SU-DHL-6 (cell line): ENCODE measurements around the gene LTBP1.

Source experiments
- H2AFZ ChIP-seq: fragments of 200-600 bp; sonication (generic); 2 replicates; pipeline ENCODE4 v1.6.1; 2014; ENCODE audit warnings: low read depth, mild to moderate bottlenecking, moderate library complexity, mixed read lengths, antibody characterized with exemption, low read length; ENCODE audit not compliant: severe bottlenecking
- H3F3A ChIP-seq: fragments of 200-600 bp; shearing (Covaris generic); 2 replicates; pipeline ENCODE4 v1.6.0; 2016; ENCODE audit warnings: antibody characterized with exemption, mild to moderate bottlenecking; ENCODE audit not compliant: insufficient read depth
- H3K27ac ChIP-seq: fragments of 200-600 bp; sonication (generic); 2 replicates; pipeline ENCODE4 v1.5.1; 2016; ENCODE audit warnings: low read depth, mild to moderate bottlenecking, low read length, moderate library complexity, mixed read lengths
- H3K27me3 ChIP-seq: fragments of 200-600 bp; sonication (generic), shearing (Covaris generic); 2 replicates; pipeline ENCODE4 v1.6.0; 2014; ENCODE audit warnings: mild to moderate bottlenecking, low read length
- H3K36me3 ChIP-seq: fragments of 200-600 bp; sonication (generic); 2 replicates; pipeline ENCODE4 v1.6.1; 2014; ENCODE audit warnings: mild to moderate bottlenecking, low read length, mixed read lengths
- H3K4me2 ChIP-seq: fragments of 300-600, 200-600 bp; shearing (Covaris generic), sonication (generic); 2 replicates; pipeline ENCODE4 v1.6.0; 2014; ENCODE audit warnings: low read length, low read depth, mild to moderate bottlenecking; ENCODE audit not compliant: poor library complexity, severe bottlenecking
- H3K4me3 ChIP-seq: fragments of 200-600 bp; sonication (generic); 2 replicates; pipeline ENCODE4 v1.5.1; 2014; ENCODE audit warnings: antibody characterized with exemption, low read length, mild to moderate bottlenecking, mixed read lengths; ENCODE audit not compliant: insufficient read depth, poor library complexity, severe bottlenecking
- H3K79me2 ChIP-seq: fragments of 200-600 bp; sonication (generic); 2 replicates; pipeline ENCODE4 v1.6.1; 2014; ENCODE audit warnings: mild to moderate bottlenecking, low read length, moderate library complexity; ENCODE audit not compliant: insufficient read depth
- H3K9ac ChIP-seq: fragments of 200-600 bp; sonication (generic); 2 replicates; pipeline ENCODE4 v1.7.0; 2014; ENCODE audit warnings: mild to moderate bottlenecking, low read length
- H3K9me2 ChIP-seq: fragments of 200-600 bp; sonication (generic); replicated peaks from 2 replicates; pipeline ENCODE4 v1.6.1; 2014; ENCODE audit warnings: low read length; ENCODE audit not compliant: insufficient read depth
- H3K9me3 ChIP-seq: fragments of 200-600 bp; sonication (generic); 2 replicates; pipeline ENCODE4 v1.6.1; 2014; ENCODE audit warnings: low read length, mixed read lengths; ENCODE audit not compliant: insufficient read depth
- H4K20me1 ChIP-seq: fragments of 200-600 bp; sonication (generic); 2 replicates; pipeline ENCODE4 v1.6.1; 2014; ENCODE audit warnings: low read depth, mild to moderate bottlenecking, antibody characterized with exemption, low read length, moderate library complexity, mixed read lengths
- EZH2phosphoT487 ChIP-seq: fragments of 200-600 bp; sonication (generic), shearing (Covaris generic); conservative IDR thresholded peaks from 2 replicates; pipeline ENCODE4 v1.6.1; 2018; ENCODE audit warnings: mild to moderate bottlenecking, antibody characterized with exemption, low read length, moderate library complexity, mixed read lengths
- TF ChIP-seq, protein P1 (sequence below): fragments of 200-600 bp; sonication (generic); IDR thresholded peaks from one replicate; pipeline ENCODE4 v1.5.1; 2017; ENCODE audit warnings: antibody characterized with exemption, mild to moderate bottlenecking, low read length, moderate library complexity; ENCODE audit not compliant: insufficient read depth, poor library complexity, severe bottlenecking

The LTBP1 gene

GRCh38 chr2:33015421-33016142, 68.8 kb downstream of the LTBP1 start:
- Histone ChIP-seq H3K4me2 (no peak overlapping the region), H3K9me3 (no peaks in the 10 kb centered on the region), H3K27ac (no peak overlapping the region), H3K4me3 (no peak overlapping the region), H4K20me1 (no peaks in the 10 kb centered on the region; the same call in 1 of the 2 replicates), H3K79me2 (peaks cover 90% of the 10 kb centered on the region), H3K27me3 (no peaks in the 10 kb centered on the region), H3K36me3 (0 out of 2 replicates have a peak, but pooled peaks cover 5% of the 10 kb centered on the region), H3K9me2 (no peaks in the 10 kb centered on the region), H3F3A (peaks cover 5% of the 10 kb centered on the region; the same call in 1 of the 2 replicates), H3K9ac (no peak overlapping the region), H2AFZ (no peak overlapping the region)
- TF ChIP-seq EZH2phosphoT487, result no peak
- TF ChIP-seq, protein P1, sequence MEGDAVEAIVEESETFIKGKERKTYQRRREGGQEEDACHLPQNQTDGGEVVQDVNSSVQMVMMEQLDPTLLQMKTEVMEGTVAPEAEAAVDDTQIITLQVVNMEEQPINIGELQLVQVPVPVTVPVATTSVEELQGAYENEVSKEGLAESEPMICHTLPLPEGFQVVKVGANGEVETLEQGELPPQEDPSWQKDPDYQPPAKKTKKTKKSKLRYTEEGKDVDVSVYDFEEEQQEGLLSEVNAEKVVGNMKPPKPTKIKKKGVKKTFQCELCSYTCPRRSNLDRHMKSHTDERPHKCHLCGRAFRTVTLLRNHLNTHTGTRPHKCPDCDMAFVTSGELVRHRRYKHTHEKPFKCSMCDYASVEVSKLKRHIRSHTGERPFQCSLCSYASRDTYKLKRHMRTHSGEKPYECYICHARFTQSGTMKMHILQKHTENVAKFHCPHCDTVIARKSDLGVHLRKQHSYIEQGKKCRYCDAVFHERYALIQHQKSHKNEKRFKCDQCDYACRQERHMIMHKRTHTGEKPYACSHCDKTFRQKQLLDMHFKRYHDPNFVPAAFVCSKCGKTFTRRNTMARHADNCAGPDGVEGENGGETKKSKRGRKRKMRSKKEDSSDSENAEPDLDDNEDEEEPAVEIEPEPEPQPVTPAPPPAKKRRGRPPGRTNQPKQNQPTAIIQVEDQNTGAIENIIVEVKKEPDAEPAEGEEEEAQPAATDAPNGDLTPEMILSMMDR, result no peak

- peaks cover 26% of the 10 kb centered on the region for H3K36me3 ChIP-seq
- no peak overlapping the region for H3K4me3 ChIP-seq
- no peak overlapping the region for H2AFZ ChIP-seq
- no peaks in the 10 kb centered on the region for H3K27me3 ChIP-seq
- no peak overlapping the region for H3K4me2 ChIP-seq
- H3K9me3 ChIP-seq, result no peaks in the 10 kb centered on the region
- no peaks in the 10 kb centered on the region; the same call in 1 of the 2 replicates for H3F3A ChIP-seq
- no peaks in the 10 kb centered on the region for H3K9me2 ChIP-seq
- peaks cover 75% of the 10 kb centered on the region for H3K79me2 ChIP-seq
- H3K9ac ChIP-seq, result no peak overlapping the region
- TF ChIP-seq, protein P1, result no peak
- TF ChIP-seq EZH2phosphoT487, result no peak
- no peaks in the 10 kb centered on the region; the same call in 1 of the 2 replicates for H4K20me1 ChIP-seq
- no peak overlapping the region; the same call in 1 of the 2 replicates for H3K27ac ChIP-seq
These were observed 71.5 kb downstream of the LTBP1 start for GRCh38 chr2:33018271-33018670.

DNA sequence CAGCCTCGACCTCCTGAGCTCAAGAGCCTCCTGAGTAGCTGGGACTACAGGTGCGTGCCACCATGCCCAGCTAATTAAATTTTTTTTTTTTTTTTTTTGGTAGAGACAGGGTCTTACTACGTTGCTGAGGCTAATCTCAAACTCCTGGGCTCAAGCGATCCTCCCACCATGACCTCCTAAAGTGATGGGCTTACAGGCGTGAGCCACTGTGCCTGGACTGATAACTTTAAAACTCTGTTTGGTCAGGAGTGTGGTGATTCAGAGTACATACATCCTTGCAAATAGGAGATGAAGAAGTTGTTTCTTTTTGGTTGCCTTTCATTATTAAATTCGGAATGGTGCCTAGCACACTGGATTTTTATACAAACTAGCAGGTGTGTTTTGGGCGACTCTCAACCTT, 73.0 kb downstream of the LTBP1 start:
- peaks cover 41% of the 10 kb centered on the region for H3K36me3 ChIP-seq
- H3K4me2 ChIP-seq, result no peak overlapping the region
- H3K27ac ChIP-seq, result no peak overlapping the region
- H4K20me1 ChIP-seq, result no peaks in the 10 kb centered on the region
- H3K79me2 ChIP-seq, result peaks cover 66% of the 10 kb centered on the region
- no peaks in the 10 kb centered on the region for H3K27me3 ChIP-seq
- no peak overlapping the region for H3K4me3 ChIP-seq
- TF ChIP-seq EZH2phosphoT487, result no peak
- TF ChIP-seq, protein P1, result no peak
- H3K9me2 ChIP-seq, result no peaks in the 10 kb centered on the region
- H3K9ac ChIP-seq, result no peak overlapping the region
- H3F3A ChIP-seq, result no peaks in the 10 kb centered on the region; the same call in 1 of the 2 replicates
- H2AFZ ChIP-seq, result no peak overlapping the region
- no peaks in the 10 kb centered on the region for H3K9me3 ChIP-seq
